Bone marrow (tissue), 2 donors: ENCODE results near the gene CCDC50.

Experiments used
- DNase-seq, 2 donors: peaks; one replicate each; lab custom pipeline; 2025; lab: John Stamatoyannopoulos, UW

The CCDC50 gene

GRCh38 chr3:191428177-191428576 is 99.0 kb downstream of the CCDC50 start:
- no peak for DNase-seq

- no peak for DNase-seq
These were observed 100.9 kb downstream of the CCDC50 start for GRCh38 chr3:191430103-191430502.

- no peak for DNase-seq
These were observed 102.1 kb downstream of the CCDC50 start for GRCh38 chr3:191431160-191431822.

GRCh38 chr3:191432162-191432561 is 103.0 kb downstream of the CCDC50 start:
- no peak for DNase-seq

GRCh38 chr3:191434024-191434423 is 104.8 kb downstream of the CCDC50 start:
- DNase-seq, result no peak

- no peak for DNase-seq
These were observed 106.8 kb downstream of the CCDC50 start for GRCh38 chr3:191435981-191436380.

GRCh38 chr3:191438150-191438814 is 109.1 kb downstream of the CCDC50 start:
- DNase-seq, result no peak

GRCh38 chr3:191440532-191440931 is 111.3 kb downstream of the CCDC50 start:
- no peak for DNase-seq

- no peak for DNase-seq
These were observed 112.5 kb downstream of the CCDC50 start for GRCh38 chr3:191441687-191442086.

GRCh38 chr3:191444569-191444968 is 115.4 kb downstream of the CCDC50 start:
- DNase-seq, result no peak
